Mucosa of gallbladder (tissue), 1 donor: Measurements from ENCODE around the gene EGF. TPM values are rescaled to one million over a fixed set of nuclear protein-coding genes. Genes with fewer than 3 reads are reported as not detected.
"Not testable (repeated sequence)": the region's sequence is repeated elsewhere in the genome, so short reads cannot be mapped to it uniquely, and the experiment has no call there.

Experiments used
- DNase-seq: peaks from one replicate; pipeline ENCODE4 v3.0.0-alpha.2; 2020; ENCODE audit warnings: low spot score
- total RNA-seq: library from RNA; stranded (reverse); gene quantifications from one replicate; pipeline ENCODE4 v1.2.1, GENCODE V29; 2021
- donor health status: DM: no; HTN: no; CAD: no.

The EGF gene
- total RNA-seq, 1 donor from 2014 or later, result 1.6 TPM

GRCh38 chr4:110034026-110034393 is 121.3 kb downstream of the EGF start:
- no peak for DNase-seq

- DNase-seq, result not testable (repeated sequence)
These were observed 126.5 kb downstream of the EGF start for GRCh38 chr4:110039164-110039563.

- DNase-seq, result no peak
These were observed 129.1 kb downstream of the EGF start for GRCh38 chr4:110041735-110042134.

DNA sequence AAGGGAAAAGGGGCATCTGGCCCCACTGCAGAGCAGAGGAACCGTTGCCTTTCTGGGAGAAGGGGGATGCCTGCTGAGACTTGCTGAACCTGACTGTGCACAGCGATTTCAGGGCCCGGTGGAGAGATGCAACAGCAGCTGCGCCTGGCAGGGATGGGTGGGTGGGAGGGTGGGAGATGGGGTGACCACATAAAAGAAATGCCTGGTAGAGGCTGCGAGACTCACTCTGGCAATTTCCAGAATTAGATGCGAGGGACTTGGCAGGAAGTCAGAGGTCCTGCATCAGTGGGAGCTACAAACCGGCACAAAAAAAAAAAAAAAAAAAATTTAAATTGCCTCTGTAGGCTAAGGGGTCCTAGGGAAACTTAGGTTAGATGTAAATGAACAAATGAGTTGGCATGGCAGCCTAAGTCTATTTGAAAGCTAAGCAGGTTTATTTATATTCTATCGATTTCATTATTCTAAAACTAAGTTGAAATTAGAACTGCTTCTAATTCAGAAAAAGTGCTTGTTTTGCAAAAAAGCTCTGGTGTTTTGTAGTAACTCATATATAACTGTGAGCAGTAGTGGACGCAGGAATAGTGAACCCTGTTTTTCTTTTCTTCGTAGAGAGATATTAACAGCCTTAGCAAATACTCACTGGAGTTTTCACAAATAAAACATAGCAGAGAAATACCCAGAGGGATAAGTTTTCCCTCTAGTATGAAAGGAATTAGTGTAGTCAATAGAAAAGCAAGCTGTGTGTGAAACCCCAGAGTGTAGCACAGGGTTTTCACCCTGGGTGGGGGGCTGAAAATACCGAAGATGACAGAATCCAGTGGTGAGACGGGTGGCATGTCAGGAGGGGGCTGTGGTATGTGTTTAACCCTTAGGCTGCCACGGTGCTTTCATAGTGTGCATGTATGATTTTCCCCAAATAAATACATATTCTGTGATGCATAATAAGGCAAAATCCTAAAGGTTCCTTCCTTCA is 130.1 kb downstream of the EGF start:
- no peak for DNase-seq

DNA sequence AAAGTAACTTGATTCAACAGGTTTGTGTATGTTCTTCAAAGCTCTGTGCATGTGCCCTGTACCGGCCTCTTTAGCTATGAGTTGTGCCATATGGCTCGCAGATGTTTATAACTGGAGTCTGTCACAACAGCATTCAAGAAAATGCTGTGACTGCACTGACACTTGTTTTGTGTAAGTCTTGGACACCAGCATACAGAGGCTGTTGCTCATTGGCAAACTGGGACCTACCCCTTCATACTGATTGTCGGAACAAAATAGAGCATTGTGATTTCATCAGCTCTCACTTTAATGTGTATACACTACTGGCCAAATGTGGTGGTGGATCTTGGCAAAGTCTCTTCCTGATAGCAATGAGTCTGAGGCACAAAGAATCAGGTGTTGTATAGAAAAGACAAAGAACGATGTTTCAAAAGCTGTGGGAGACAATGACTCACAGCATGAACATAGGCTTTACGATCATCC is 133.9 kb downstream of the EGF start:
- DNase-seq, result no peak

GRCh38 chr4:110049951-110050925 is 137.6 kb downstream of the EGF start:
- DNase-seq, result peak; percentile 34

DNA sequence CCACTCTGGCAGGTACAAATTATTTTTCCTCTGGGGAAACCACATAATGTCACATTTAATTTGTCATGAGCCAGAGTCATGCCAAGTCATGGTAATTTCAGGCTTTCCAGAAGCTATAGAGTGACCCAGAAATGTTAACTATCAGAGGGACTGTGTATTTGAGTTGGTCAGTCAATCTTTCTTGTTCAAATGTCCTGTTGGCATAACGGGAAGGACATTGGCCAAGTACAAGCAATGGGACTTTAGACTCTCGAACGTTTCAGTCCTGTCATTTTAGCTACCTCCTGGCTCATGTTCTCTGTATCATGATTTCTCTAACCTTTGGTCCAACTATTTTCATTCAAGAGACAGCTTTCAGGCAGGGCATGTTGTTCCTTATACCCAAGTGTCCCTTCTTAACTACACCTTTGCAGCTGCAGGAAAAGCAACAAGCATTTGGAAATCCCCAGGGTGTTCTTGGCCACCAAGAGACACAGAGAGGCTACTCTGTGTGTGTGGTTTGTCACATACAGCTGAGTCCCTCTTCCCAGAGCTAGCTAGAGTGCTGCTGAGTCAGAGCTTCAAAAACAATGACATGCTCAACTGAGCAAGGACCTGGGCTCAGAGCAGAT is 142.6 kb downstream of the EGF start:
- DNase-seq, result no peak

DNA sequence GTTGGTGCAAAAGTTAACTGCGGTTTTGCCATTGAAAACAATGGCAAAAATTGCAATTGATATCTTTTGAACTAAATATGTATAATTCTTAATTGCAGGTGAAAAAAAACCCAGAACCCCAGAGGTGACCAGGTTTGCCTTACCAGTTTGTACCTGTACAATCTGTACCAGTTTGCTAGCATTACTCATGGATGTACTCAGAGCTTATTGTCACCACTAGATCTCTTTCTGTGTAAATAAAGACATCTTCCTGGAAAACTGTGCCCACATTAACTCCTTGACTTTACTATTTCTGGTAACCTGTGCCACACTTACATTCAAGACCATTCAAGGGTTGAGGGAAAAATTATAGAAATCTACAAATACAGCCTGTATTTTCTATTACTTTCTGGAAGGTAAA is 146.0 kb downstream of the EGF start:
- DNase-seq, result no peak

DNA sequence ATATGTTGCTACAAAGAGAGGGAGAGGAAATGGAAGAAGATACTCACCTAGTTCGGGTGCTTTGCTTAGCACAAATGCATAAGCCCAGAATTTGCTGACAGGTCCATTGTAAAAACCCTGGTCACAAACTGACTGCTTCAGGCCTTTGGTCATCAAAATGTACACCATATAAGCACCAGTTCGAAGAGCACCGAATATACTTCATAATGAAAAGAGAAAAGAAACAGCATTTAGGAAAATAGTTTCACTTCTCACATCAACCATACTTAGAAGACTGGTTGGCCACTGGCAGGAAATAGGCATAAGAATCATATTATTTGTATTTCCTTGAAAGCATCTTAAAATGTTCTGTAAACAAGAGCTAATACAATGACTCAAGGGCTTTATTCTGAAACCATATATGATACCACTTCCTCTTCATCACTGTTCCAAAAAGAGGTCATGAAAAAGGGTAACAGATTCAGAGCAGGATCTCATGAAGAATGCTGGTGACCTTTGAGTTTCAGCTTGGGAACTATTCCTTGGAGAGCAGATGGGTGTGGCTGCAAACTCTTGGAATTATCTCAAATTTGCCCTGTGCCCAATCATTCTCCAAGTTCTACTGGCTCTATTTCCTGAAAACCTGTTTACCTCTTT is 147.0 kb downstream of the EGF start:
- DNase-seq, result no peak

GRCh38 chr4:110061076-110061475 is 148.4 kb downstream of the EGF start:
- no peak for DNase-seq

Other genes with a start within 250 kb of the EGF start
- 33.7 TPM for gene CASP6, start 209.4 kb upstream of the EGF start, total RNA-seq
- 35.0 TPM for gene PLA2G12A, start 182.8 kb upstream of the EGF start, total RNA-seq
- 60.9 TPM for gene CFI, start 110.9 kb upstream of the EGF start, total RNA-seq
- gene GAR1, start 97.1 kb upstream of the EGF start, total RNA-seq, result 10.0 TPM
- 0.23 TPM for gene RRH, start 84.9 kb upstream of the EGF start, total RNA-seq
- gene LRIT3, start 64.8 kb upstream of the EGF start, total RNA-seq, result 0.23 TPM